Sigmoid colon (tissue), 4 donors: ENCODE results near the gene TAS2R40.

ENCODE experiments used
- CTCF ChIP-seq, 4 experiments: fragments of 450-650 bp in 3 of 4; fragments of 200-600 bp in 1 of 4; IDR thresholded peaks; one replicate each; pipeline ENCODE4 v1.5.1; 2016 to 2019; ENCODE audit warnings: antibody characterized with exemption in 4 of 4, mild to moderate bottlenecking in 3 of 4, moderate library complexity in 2 of 4
- EP300 ChIP-seq, 4 donors: sonication (generic); formaldehyde crosslinking; IDR thresholded peaks; one replicate each; pipeline ENCODE4 v1.6.1; 2017; ENCODE audit warnings: antibody characterized with exemption in 4 of 4
- POLR2A ChIP-seq, 2 donors: fragments of 450-650 bp; IDR thresholded peaks; one replicate each; pipeline ENCODE4 v1.6.1; 2016; ENCODE audit warnings: antibody characterized with exemption in 2 of 2, mild to moderate bottlenecking in 2 of 2, moderate library complexity in 2 of 2

GRCh38 chr7:143205560-143206293, 16.1 kb upstream of the TAS2R40 start:
- TF ChIP-seq EP300 (IDR thresholded peaks at IDR 0.05), result no peak
- no peak for TF ChIP-seq POLR2A (IDR thresholded peaks at IDR 0.05)
- TF ChIP-seq CTCF (IDR thresholded peaks at IDR 0.05), result no peak
